ENCODE measurements around the gene UBL7.

DNA sequence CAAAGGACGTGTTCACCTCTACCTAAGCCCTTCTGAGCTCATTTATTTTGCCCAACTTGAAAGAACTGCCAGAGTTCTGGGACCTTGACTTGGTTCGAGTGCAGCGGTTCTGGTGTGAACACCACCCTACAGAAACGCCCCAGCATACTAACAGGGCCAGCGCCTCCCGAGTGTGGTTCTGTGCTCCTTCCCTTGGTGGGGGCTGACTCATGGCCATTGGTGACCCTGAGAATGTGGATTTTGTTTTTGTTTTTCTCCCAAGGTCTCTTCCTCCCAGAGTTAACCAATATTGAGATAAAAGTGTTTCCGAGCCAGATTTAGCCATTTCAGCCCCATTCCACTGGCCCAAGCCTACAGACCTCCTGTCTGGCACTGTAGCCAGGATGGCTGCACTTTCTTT is 55.1 kb downstream of the UBL7 start:
- TF ChIP-seq, protein P1, sequence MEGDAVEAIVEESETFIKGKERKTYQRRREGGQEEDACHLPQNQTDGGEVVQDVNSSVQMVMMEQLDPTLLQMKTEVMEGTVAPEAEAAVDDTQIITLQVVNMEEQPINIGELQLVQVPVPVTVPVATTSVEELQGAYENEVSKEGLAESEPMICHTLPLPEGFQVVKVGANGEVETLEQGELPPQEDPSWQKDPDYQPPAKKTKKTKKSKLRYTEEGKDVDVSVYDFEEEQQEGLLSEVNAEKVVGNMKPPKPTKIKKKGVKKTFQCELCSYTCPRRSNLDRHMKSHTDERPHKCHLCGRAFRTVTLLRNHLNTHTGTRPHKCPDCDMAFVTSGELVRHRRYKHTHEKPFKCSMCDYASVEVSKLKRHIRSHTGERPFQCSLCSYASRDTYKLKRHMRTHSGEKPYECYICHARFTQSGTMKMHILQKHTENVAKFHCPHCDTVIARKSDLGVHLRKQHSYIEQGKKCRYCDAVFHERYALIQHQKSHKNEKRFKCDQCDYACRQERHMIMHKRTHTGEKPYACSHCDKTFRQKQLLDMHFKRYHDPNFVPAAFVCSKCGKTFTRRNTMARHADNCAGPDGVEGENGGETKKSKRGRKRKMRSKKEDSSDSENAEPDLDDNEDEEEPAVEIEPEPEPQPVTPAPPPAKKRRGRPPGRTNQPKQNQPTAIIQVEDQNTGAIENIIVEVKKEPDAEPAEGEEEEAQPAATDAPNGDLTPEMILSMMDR (IDR thresholded peaks at IDR 0.05), result no peak
- TF ChIP-seq POLR2A (IDR thresholded peaks at IDR 0.05), result no peak

Data from testis (tissue), 2 donors.